IMR-90 (cell line): ENCODE results near the gene PSMD11. TPM values are rescaled to one million over a fixed set of nuclear protein-coding genes. Genes with fewer than 3 reads are reported as not detected.
A peak's percentile ranks its signal among the peaks of the same experiment; 100 is the strongest.

ENCODE experiments used
- ATAC-seq: fragments of 200-7000 bp; cut with Tn5 transposase; 2 replicates; pipeline ENCODE4 v1.9.1; 2020; ENCODE audit warnings: low read depth, mild to moderate bottlenecking, moderate library complexity
- BruUV-seq: library from RNA; stranded (reverse); fragments of 400-500 nt; replicated peaks from 2 replicates; lab custom pipeline; 2021; lab: Mats Ljungman, UMichigan
- CTCF ChIA-PET: fragments of 300-600 bp; formaldehyde crosslinking; extraction: SDS; loops from one replicate; lab custom pipeline; 2021; ENCODE audit warnings: antibody characterized with exemption; lab: Yijun Ruan, JAX
- POLR2A ChIA-PET: fragments of 300-600 bp; sonication (Branson Sonifier 250); formaldehyde crosslinking; loops from one replicate; lab custom pipeline; 2022; ENCODE audit warnings: antibody characterized with exemption; ENCODE audit not compliant: unreplicated experiment; lab: Charles Lee
- DNase-seq: peaks from one replicate; pipeline ENCODE4 v3.0.0; 2013
- H2AFZ ChIP-seq: replicated peaks from 2 replicates; pipeline ENCODE3; 2013; ENCODE audit warnings: low read length, mild to moderate bottlenecking; ENCODE audit not compliant: poor library complexity
- H2AK5ac ChIP-seq: 2 replicates; pipeline ENCODE4 v1.6.1; 2013; ENCODE audit warnings: low read depth, low read length, inconsistent platforms
- H2AK9ac ChIP-seq: replicated peaks from 2 replicates; pipeline ENCODE3; 2013; ENCODE audit warnings: mild to moderate bottlenecking, low read depth, low read length, moderate library complexity; ENCODE audit not compliant: poor library complexity
- H2BK120ac ChIP-seq: 2 replicates; pipeline ENCODE4 v1.6.1; 2013; ENCODE audit warnings: low read depth, low read length, inconsistent platforms
- H2BK15ac ChIP-seq: 3 replicates; pipeline ENCODE4 v1.6.1; 2013; ENCODE audit warnings: low read depth, low read length, inconsistent platforms
- H2BK20ac ChIP-seq: 2 replicates; pipeline ENCODE4 v1.6.1; 2013; ENCODE audit warnings: low read depth, mild to moderate bottlenecking, inconsistent platforms, low read length, moderate library complexity
- H2BK5ac ChIP-seq: 2 replicates; pipeline ENCODE4 v1.6.1; 2013; ENCODE audit warnings: mild to moderate bottlenecking, low read depth, low read length, inconsistent platforms; ENCODE audit not compliant: poor library complexity, severe bottlenecking
- H3K14ac ChIP-seq: replicated peaks from 2 replicates; pipeline ENCODE4 v1.6.1; 2013; ENCODE audit warnings: low read depth, low read length, inconsistent platforms
- H3K18ac ChIP-seq: 2 replicates; pipeline ENCODE4 v1.6.1; 2013; ENCODE audit warnings: low read depth, low read length, control low read depth
- H3K23ac ChIP-seq: 2 replicates; pipeline ENCODE4 v1.6.1; 2013; ENCODE audit warnings: low read depth, low read length, inconsistent platforms
- H3K27ac ChIP-seq: 2 replicates; pipeline ENCODE4 v1.5.1; 2013; ENCODE audit warnings: mild to moderate bottlenecking, control low read depth, low read length; ENCODE audit not compliant: insufficient read depth
- H3K27me3 ChIP-seq: 2 replicates; pipeline ENCODE4 v1.6.1; 2013; ENCODE audit warnings: low read length; ENCODE audit not compliant: control insufficient read depth, insufficient read depth
- H3K36me3 ChIP-seq: 2 replicates; pipeline ENCODE4 v1.6.1; 2013; ENCODE audit warnings: low read length, mixed read lengths; ENCODE audit not compliant: control insufficient read depth, insufficient read depth
- H3K4ac ChIP-seq: 2 replicates; pipeline ENCODE4 v1.6.1; 2013; ENCODE audit warnings: low read depth, low read length, inconsistent platforms
- H3K4me1 ChIP-seq: 2 replicates; pipeline ENCODE4 v1.6.1; 2013; ENCODE audit warnings: low read length, mixed read lengths; ENCODE audit not compliant: control insufficient read depth, insufficient read depth
- H3K4me2 ChIP-seq: 2 replicates; pipeline ENCODE4 v1.6.1; 2013; ENCODE audit warnings: low read depth, mild to moderate bottlenecking, control low read depth, low read length, moderate library complexity
- H3K4me3 ChIP-seq: 2 replicates; pipeline ENCODE4 v1.5.1; 2013; ENCODE audit warnings: low read depth, mild to moderate bottlenecking, control low read depth, low read length, moderate library complexity; ENCODE audit not compliant: insufficient read depth
- H3K56ac ChIP-seq: 2 replicates; pipeline ENCODE4 v1.6.1; 2013; ENCODE audit warnings: low read length, inconsistent platforms; ENCODE audit not compliant: insufficient read depth; ENCODE audit errors: extremely low read depth
- H3K79me1 ChIP-seq, 2 experiments: 2 replicates each; pipeline ENCODE4 v1.6.1; 2013; ENCODE audit warnings: low read length in 2 of 2, inconsistent platforms in 1 of 2, low read depth in 1 of 2
- H3K9ac ChIP-seq: 2 replicates; pipeline ENCODE4 v1.6.1; 2013; ENCODE audit warnings: low read depth, low read length, control low read depth
- H3K9me1 ChIP-seq: 2 replicates; pipeline ENCODE4 v1.6.1; 2013; ENCODE audit warnings: low read length, inconsistent platforms; ENCODE audit not compliant: insufficient read depth
- H3K9me3 ChIP-seq: 2 replicates; pipeline ENCODE4 v1.6.1; 2013; ENCODE audit warnings: low read length; ENCODE audit not compliant: control insufficient read depth, insufficient read depth
- H4K20me1 ChIP-seq: 2 replicates; pipeline ENCODE4 v1.6.1; 2013; ENCODE audit warnings: low read length, inconsistent platforms; ENCODE audit not compliant: insufficient read depth
- H4K5ac ChIP-seq: 2 replicates; pipeline ENCODE4 v1.6.1; 2013; ENCODE audit warnings: mild to moderate bottlenecking, low read depth, low read length, control low read depth
- H4K8ac ChIP-seq, 2 experiments: 2 replicates each; pipeline ENCODE4 v1.6.1; 2013; ENCODE audit warnings: low read depth in 2 of 2, low read length in 2 of 2, control low read depth in 1 of 2, inconsistent platforms in 1 of 2
- H4K91ac ChIP-seq: 2 replicates; pipeline ENCODE4 v1.6.1; 2013; ENCODE audit warnings: low read depth, low read length, inconsistent platforms; ENCODE audit not compliant: insufficient read depth
- BHLHE40 ChIP-seq: fragments of 150-350 bp; IDR thresholded peaks from 2 replicates; pipeline ENCODE4 v1.6.1; 2016; ENCODE audit warnings: mild to moderate bottlenecking, low read depth, low read length
- CEBPB ChIP-seq: IDR thresholded peaks from 2 replicates; pipeline ENCODE4 v1.6.1; 2012; ENCODE audit warnings: low read depth, low read length, improper control_type of control experiment
- CHD1 ChIP-seq: IDR thresholded peaks from 2 replicates; pipeline ENCODE4 v1.6.1; 2012; ENCODE audit warnings: low read depth, low read length, improper control_type of control experiment
- FOS ChIP-seq: fragments of 150-350 bp; IDR thresholded peaks from 2 replicates; pipeline ENCODE4 v1.6.1; 2016; ENCODE audit warnings: low read depth, low read length
- MAFK ChIP-seq: IDR thresholded peaks from 2 replicates; pipeline ENCODE4 v1.6.1; 2012; ENCODE audit warnings: low read depth, low read length, improper control_type of control experiment
- MAZ ChIP-seq: IDR thresholded peaks from 2 replicates; pipeline ENCODE4 v1.6.1; 2012; ENCODE audit warnings: low read depth, mild to moderate bottlenecking, low read length, improper control_type of control experiment, moderate library complexity, borderline replicate concordance
- MXI1 ChIP-seq: IDR thresholded peaks from 2 replicates; pipeline ENCODE4 v1.6.1; 2012; ENCODE audit warnings: low read depth, mild to moderate bottlenecking, low read length, moderate library complexity, borderline replicate concordance
- NFE2L2 ChIP-seq: fragments of 150-350 bp; IDR thresholded peaks from 2 replicates; pipeline ENCODE4 v1.6.1; 2016; ENCODE audit warnings: low read depth, mild to moderate bottlenecking, low read length
- POLR2A ChIP-seq: IDR thresholded peaks from 2 replicates; pipeline ENCODE4 v1.6.1; 2012; ENCODE audit warnings: mild to moderate bottlenecking, low read depth, low read length
- RAD21 ChIP-seq: IDR thresholded peaks from 2 replicates; pipeline ENCODE4 v1.6.1; 2012; ENCODE audit warnings: low read length, improper control_type of control experiment
- RCOR1 ChIP-seq: IDR thresholded peaks from 2 replicates; pipeline ENCODE4 v1.6.1; 2012; ENCODE audit warnings: mild to moderate bottlenecking, low read length, improper control_type of control experiment; ENCODE audit not compliant: insufficient replicate concordance
- RFX5 ChIP-seq: IDR thresholded peaks from 2 replicates; pipeline ENCODE4 v1.8.0; 2012; ENCODE audit warnings: low read depth, mild to moderate bottlenecking, low read length, moderate library complexity
- SMC3 ChIP-seq: fragments of 150-350 bp; IDR thresholded peaks from 2 replicates; pipeline ENCODE4 v1.6.1; 2016; ENCODE audit warnings: low read depth, mild to moderate bottlenecking, antibody characterized with exemption, low read length, moderate library complexity
- WGBS, 2 experiments: methylation state at CpG; one replicate each; pipeline versions ENCODE4 v1.1.5 to v1.1.7; 2013; ENCODE audit warnings: missing lambda C conversion rate in 2 of 2; ENCODE audit not compliant: insufficient read length in 1 of 2; ENCODE audit errors: extremely low coverage in 2 of 2; 5-methylcytosine and 5-hydroxymethylcytosine counted together
- dilution Hi-C: fragments of 300-500 bp; cut with HindIII; formaldehyde crosslinking; loops from one replicate; pipeline ENCODE4 v1.14.3; 2018; ENCODE audit warnings: low sequenced_read_pairs; ENCODE audit not compliant: unreplicated experiment
- in situ Hi-C: fragments of 300-500 bp; cut with MboI; formaldehyde crosslinking; loops from 3 replicates; pipeline ENCODE4 v1.14.3; 2019; ENCODE audit warnings: low sequenced_read_pairs, inconsistent platforms, mixed read lengths
- intact Hi-C: fragments of 100-400 bp; cut with micrococcal nuclease; formaldehyde crosslinking; loops from 2 replicates; pipeline ENCODE4 v1.10.0; 2022
- polyA plus RNA-seq, 3 experiments: library from polyadenylated mRNA; depleted of rRNA; stranded (reverse); fragments of >200 nt; gene quantifications; 2 replicates each; pipeline ENCODE4 v1.2.3, GENCODE V29; 2012; ENCODE audit warnings: low replicate concordance in 1 of 3
- total RNA-seq: library from RNA; depleted of rRNA; stranded (reverse); fragments of >200 nt; gene quantifications from 2 replicates; pipeline ENCODE4 v1.2.3, GENCODE V29; 2012
- TF ChIP-seq, protein P1 (sequence below): fragments of 150-350 bp; IDR thresholded peaks from 2 replicates; pipeline ENCODE4 v1.6.1; 2017; ENCODE audit warnings: mild to moderate bottlenecking, antibody characterized with exemption, low read length, low read depth
- TF ChIP-seq, protein P2 (sequence below): fragments of 150-350 bp; IDR thresholded peaks from 2 replicates; pipeline ENCODE4 v1.6.1; 2016; ENCODE audit warnings: low read depth, mild to moderate bottlenecking, low read length, moderate library complexity, borderline replicate concordance
- TF ChIP-seq, protein P3 (sequence below): conservative IDR thresholded peaks from 2 replicates; pipeline ENCODE4 v1.5.1; 2012; ENCODE audit warnings: mild to moderate bottlenecking, low read depth, low read length, improper control_type of control experiment

The PSMD11 gene
- total and polyA plus RNA-seq, 2 of the 4 experiments (the other 2 are of a cell fraction), result 64.7 to 85.9 TPM

DNA sequence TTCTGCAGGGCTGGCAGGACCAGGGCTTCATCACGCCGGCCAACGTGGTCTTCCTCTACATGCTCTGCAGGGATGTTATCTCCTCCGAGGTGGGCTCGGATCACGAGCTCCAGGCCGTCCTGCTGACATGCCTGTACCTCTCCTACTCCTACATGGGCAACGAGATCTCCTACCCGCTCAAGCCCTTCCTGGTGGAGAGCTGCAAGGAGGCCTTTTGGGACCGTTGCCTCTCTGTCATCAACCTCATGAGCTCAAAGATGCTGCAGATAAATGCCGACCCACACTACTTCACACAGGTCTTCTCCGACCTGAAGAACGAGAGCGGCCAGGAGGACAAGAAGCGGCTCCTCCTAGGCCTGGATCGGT, 43.9 kb downstream of the PSMD11 start:
- no peak for ATAC-seq
- intact Hi-C loops, result loop anchor here (5.0 kb wide), 1 partner anchor 169 kb away; no protein-coding TSS in a partner anchor
- CTCF ChIA-PET, result no interaction called here
- no peak for TF ChIP-seq BHLHE40
- no peak for TF ChIP-seq SMC3
- no peak for TF ChIP-seq FOS
- TF ChIP-seq POLR2A, result no peak
- TF ChIP-seq MAZ, result no peak
- TF ChIP-seq, protein P1, sequence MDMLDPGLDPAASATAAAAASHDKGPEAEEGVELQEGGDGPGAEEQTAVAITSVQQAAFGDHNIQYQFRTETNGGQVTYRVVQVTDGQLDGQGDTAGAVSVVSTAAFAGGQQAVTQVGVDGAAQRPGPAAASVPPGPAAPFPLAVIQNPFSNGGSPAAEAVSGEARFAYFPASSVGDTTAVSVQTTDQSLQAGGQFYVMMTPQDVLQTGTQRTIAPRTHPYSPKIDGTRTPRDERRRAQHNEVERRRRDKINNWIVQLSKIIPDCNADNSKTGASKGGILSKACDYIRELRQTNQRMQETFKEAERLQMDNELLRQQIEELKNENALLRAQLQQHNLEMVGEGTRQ, result no peak
- no peak for TF ChIP-seq RAD21
- TF ChIP-seq CEBPB, result no peak
- TF ChIP-seq MXI1, result no peak
- TF ChIP-seq, protein P2, sequence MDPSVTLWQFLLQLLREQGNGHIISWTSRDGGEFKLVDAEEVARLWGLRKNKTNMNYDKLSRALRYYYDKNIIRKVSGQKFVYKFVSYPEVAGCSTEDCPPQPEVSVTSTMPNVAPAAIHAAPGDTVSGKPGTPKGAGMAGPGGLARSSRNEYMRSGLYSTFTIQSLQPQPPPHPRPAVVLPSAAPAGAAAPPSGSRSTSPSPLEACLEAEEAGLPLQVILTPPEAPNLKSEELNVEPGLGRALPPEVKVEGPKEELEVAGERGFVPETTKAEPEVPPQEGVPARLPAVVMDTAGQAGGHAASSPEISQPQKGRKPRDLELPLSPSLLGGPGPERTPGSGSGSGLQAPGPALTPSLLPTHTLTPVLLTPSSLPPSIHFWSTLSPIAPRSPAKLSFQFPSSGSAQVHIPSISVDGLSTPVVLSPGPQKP, result no peak
- no peak for TF ChIP-seq MAFK
- TF ChIP-seq CHD1, result no peak
- TF ChIP-seq, protein P3, sequence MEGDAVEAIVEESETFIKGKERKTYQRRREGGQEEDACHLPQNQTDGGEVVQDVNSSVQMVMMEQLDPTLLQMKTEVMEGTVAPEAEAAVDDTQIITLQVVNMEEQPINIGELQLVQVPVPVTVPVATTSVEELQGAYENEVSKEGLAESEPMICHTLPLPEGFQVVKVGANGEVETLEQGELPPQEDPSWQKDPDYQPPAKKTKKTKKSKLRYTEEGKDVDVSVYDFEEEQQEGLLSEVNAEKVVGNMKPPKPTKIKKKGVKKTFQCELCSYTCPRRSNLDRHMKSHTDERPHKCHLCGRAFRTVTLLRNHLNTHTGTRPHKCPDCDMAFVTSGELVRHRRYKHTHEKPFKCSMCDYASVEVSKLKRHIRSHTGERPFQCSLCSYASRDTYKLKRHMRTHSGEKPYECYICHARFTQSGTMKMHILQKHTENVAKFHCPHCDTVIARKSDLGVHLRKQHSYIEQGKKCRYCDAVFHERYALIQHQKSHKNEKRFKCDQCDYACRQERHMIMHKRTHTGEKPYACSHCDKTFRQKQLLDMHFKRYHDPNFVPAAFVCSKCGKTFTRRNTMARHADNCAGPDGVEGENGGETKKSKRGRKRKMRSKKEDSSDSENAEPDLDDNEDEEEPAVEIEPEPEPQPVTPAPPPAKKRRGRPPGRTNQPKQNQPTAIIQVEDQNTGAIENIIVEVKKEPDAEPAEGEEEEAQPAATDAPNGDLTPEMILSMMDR, result no peak
- TF ChIP-seq RFX5, result no peak
- no peak for TF ChIP-seq RCOR1
- TF ChIP-seq NFE2L2, result no peak
- in situ Hi-C loops, result loop anchor here (25.0 kb wide), 1 partner anchor 274 kb away; no protein-coding TSS in a partner anchor
- H3K79me1 ChIP-seq, result peaks cover 0 to 6% of the 10 kb centered on the region in 2 experiments; a peak in 2 of 4 replicates
- no peak overlapping the region for H3K9ac ChIP-seq
- dilution Hi-C loops, result no loop called here
- H4K8ac ChIP-seq, result no peak overlapping the region
- BruUV-seq, result no TSS peak
- no peak overlapping the region for H2BK20ac ChIP-seq
- no peak overlapping the region for H3K4ac ChIP-seq
- H2BK15ac ChIP-seq, result no peak overlapping the region
- no peak overlapping the region for H4K91ac ChIP-seq
- H3K9me1 ChIP-seq, result peaks cover 10% of the 10 kb centered on the region
- no peak overlapping the region for H3K4me2 ChIP-seq
- H3K36me3 ChIP-seq, result peaks cover 2% of the 10 kb centered on the region; the same call in 1 of the 2 replicates
- no peak overlapping the region for H2AK9ac ChIP-seq
- H4K5ac ChIP-seq, result no peak overlapping the region
- no peak overlapping the region for H3K23ac ChIP-seq
- no peak overlapping the region for H2BK120ac ChIP-seq
- H3K56ac ChIP-seq, result no peak overlapping the region
- no peak overlapping the region for H3K4me3 ChIP-seq
- no peak overlapping the region for H2AK5ac ChIP-seq
- WGBS, 2 experiments, result 80% methylated on average over 1 of the region's 16 CpGs; no CpG with 5 or more reads in 1 of the 2 experiments
- no peaks in the 10 kb centered on the region for H3K9me3 ChIP-seq
- H3K27me3 ChIP-seq, result no peaks in the 10 kb centered on the region
- POLR2A ChIA-PET, result no interaction called here
- H3K4me1 ChIP-seq, result peaks cover 6% of the 10 kb centered on the region; the same call in 1 of the 2 replicates
- H2BK5ac ChIP-seq, result no peak overlapping the region
- no peak overlapping the region for H3K18ac ChIP-seq
- H3K27ac ChIP-seq, result no peak overlapping the region
- H4K20me1 ChIP-seq, result peaks cover 4% of the 10 kb centered on the region; the same call in 1 of the 2 replicates
- peak overlapping the region; percentile 89 for H2AFZ ChIP-seq
- DNase-seq, result no peak
- no peak overlapping the region for H3K14ac ChIP-seq
